Measurements from ENCODE around the gene MOV10L1. TPM values are rescaled to one million over a fixed set of nuclear protein-coding genes. Genes with fewer than 3 reads are reported as not detected.

MOV10L1 gene
- total and polyA plus RNA-seq, 9 of the 15 experiments (the other 6 are each of a cell fraction or from before 2014, with no cell fraction given): 0.06 to 0.43 (median 0.15) TPM

DNA sequence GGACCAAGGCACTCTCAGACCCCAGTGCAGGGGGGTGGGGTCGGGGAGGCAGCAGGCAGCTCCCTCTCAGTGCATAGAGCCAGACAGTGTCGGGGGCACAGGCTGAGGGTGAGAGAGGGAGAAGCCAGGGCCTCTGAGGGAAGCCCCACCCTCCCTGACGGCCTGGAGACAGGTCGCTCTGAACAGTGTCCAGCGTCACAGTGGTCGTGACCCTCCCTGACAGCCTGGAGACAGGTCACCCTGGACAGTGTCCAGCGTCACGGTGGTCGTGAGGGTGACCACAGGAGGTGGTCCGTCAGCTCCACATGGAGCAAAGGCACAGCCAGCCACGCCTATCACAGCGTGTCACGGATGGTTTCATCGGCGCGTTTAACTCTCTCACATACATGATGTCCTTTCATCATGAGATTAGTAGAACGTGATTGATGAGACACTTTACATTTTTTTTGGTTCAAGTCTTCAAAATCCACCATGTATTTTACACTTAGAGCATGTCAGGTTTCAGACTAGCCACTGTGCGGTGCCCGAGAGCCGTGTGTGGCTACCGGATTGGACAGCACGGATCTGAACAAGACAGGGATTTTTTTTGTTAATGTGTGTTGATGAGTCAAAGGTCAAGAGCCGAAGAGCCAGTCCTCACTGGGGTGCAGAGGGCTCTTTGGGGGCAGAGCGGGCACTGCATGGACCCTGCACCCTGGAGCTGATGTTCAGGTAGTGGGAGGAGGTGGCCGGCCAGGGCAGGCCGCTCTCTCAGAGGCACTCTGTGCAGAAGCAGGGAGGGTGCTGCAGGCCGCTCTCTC is 56.8 kb downstream of the MOV10L1 start:
- ATAC-seq (peak; percentile 80), DNase-seq (ENCODE audit: extremely low read depth in 1 of 4, low spot score in 3 of 4) (peak; percentile 58 to 72 (median 63)), FAIRE-seq (peak; percentile 85)
- POLR2A ChIA-PET: no interaction called here
- Histone ChIP-seq H3K9me1 (ENCODE audit: control insufficient read depth, insufficient read depth, low read length) (no peaks in the 10 kb centered on the region), H3K4me1 (replicated peaks in 1 of 2; ENCODE audit: control insufficient read depth in 2 of 2, insufficient read depth in 2 of 2, low read length in 2 of 2) (peaks cover 5 to 51% of the 10 kb centered on the region in 2 experiments; a peak in 4 of 5 replicates), H3K27me3 (ENCODE audit: control insufficient read depth in 2 of 2, insufficient read depth in 2 of 2, low read length in 2 of 2) (peaks cover 0 to 14% of the 10 kb centered on the region in 2 experiments; a peak in 3 of 5 replicates), H2AFZ (ENCODE audit: low read depth, low read length) (0 out of 2 replicates have a peak overlapping the region, but pooled peaks have one; percentile 22), H3K36me3 (ENCODE audit: control insufficient read depth, insufficient read depth, low read length) (no peaks in the 10 kb centered on the region), H3K4me2 (ENCODE audit: insufficient read depth, low read length) (no peak overlapping the region; the same call in 1 of the 2 replicates), H4K20me1 (replicated peaks; ENCODE audit: control insufficient read depth, insufficient read depth, low read length) (peaks cover 5% of the 10 kb centered on the region; the same call in 1 of the 2 replicates), H3K4me3 (no peak overlapping the region), H3K9ac (ENCODE audit: insufficient read depth in 1 of 2, low read depth in 2 of 2, low read length in 2 of 2) (peak overlapping the region in 1 of 2 experiments; percentile 52; a peak in 2 of 4 replicates), H3K27ac (ENCODE audit: extremely low read depth, low read depth, low read length) (no peak overlapping the region), H3K79me2 (ENCODE audit: control insufficient read depth, insufficient read depth, low read length) (no peaks in the 10 kb centered on the region), H3K9me3 (replicated peaks; ENCODE audit: control insufficient read depth, insufficient read depth, low read depth, low read length) (no peaks in the 10 kb centered on the region)
- intact Hi-C loops (cut with micrococcal nuclease): loop anchor here (5.0 to 10.0 kb wide), 2 partner anchors 198 to 546 kb away; partner anchors contain the start of gene PPP6R2
- 16% methylated on average over 19 of the region's 27 CpGs for WGBS (ENCODE audit: insufficient coverage, low coverage, missing lambda C conversion rate)
- no TSS peak for BruUV-seq (replicated peaks)
- CTCF ChIA-PET (ENCODE audit: low intra/inter-chr PET ratio): interaction anchor here (0.5 to 1.7 kb wide), 3 partner anchors 63 to 468 kb away, joined by 3 to 10 read pairs (median 5); no protein-coding TSS in a partner anchor
- in situ Hi-C loops (cut with MboI): no loop called here
- TF ChIP-seq, protein P1, sequence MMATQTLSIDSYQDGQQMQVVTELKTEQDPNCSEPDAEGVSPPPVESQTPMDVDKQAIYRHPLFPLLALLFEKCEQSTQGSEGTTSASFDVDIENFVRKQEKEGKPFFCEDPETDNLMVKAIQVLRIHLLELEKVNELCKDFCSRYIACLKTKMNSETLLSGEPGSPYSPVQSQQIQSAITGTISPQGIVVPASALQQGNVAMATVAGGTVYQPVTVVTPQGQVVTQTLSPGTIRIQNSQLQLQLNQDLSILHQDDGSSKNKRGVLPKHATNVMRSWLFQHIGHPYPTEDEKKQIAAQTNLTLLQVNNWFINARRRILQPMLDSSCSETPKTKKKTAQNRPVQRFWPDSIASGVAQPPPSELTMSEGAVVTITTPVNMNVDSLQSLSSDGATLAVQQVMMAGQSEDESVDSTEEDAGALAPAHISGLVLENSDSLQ (IDR thresholded peaks at IDR 0.05): 0 out of 2 replicates have a peak, but pooled peaks have one; percentile 25
- TF ChIP-seq, protein P2, sequence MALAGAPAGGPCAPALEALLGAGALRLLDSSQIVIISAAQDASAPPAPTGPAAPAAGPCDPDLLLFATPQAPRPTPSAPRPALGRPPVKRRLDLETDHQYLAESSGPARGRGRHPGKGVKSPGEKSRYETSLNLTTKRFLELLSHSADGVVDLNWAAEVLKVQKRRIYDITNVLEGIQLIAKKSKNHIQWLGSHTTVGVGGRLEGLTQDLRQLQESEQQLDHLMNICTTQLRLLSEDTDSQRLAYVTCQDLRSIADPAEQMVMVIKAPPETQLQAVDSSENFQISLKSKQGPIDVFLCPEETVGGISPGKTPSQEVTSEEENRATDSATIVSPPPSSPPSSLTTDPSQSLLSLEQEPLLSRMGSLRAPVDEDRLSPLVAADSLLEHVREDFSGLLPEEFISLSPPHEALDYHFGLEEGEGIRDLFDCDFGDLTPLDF (CRISPR knock-in tag; IDR thresholded peaks at IDR 0.05): no peak
- TF ChIP-seq OTX1 (CRISPR knock-in tag; IDR thresholded peaks at IDR 0.05) (no peak), SMARCE1 (IDR thresholded peaks at IDR 0.05) (no peak), PURB (CRISPR knock-in tag; IDR thresholded peaks at IDR 0.05; ENCODE audit: low read depth) (no peak), TCFL5 (CRISPR knock-in tag; conservative IDR thresholded peaks at IDR 0.05) (no peak), ELK3 (CRISPR knock-in tag; IDR thresholded peaks at IDR 0.05) (no peak), FOS (IDR thresholded peaks at IDR 0.05; ENCODE audit: extremely low read depth, insufficient read length) (no peak), SOX6 (IDR thresholded peaks at IDR 0.05) (no peak), FOSL1 (tag; conservative IDR thresholded peaks at IDR 0.05) (no peak)
- TF ChIP-seq, protein P3, sequence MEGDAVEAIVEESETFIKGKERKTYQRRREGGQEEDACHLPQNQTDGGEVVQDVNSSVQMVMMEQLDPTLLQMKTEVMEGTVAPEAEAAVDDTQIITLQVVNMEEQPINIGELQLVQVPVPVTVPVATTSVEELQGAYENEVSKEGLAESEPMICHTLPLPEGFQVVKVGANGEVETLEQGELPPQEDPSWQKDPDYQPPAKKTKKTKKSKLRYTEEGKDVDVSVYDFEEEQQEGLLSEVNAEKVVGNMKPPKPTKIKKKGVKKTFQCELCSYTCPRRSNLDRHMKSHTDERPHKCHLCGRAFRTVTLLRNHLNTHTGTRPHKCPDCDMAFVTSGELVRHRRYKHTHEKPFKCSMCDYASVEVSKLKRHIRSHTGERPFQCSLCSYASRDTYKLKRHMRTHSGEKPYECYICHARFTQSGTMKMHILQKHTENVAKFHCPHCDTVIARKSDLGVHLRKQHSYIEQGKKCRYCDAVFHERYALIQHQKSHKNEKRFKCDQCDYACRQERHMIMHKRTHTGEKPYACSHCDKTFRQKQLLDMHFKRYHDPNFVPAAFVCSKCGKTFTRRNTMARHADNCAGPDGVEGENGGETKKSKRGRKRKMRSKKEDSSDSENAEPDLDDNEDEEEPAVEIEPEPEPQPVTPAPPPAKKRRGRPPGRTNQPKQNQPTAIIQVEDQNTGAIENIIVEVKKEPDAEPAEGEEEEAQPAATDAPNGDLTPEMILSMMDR (IDR thresholded peaks at IDR 0.05 in 2 of 3, conservative IDR thresholded peaks at IDR 0.05 in 1 of 3; ENCODE audit: insufficient read depth in 2 of 3, low read depth in 1 of 3, low read length in 3 of 3): peak; percentile 81 to 92 (median 88)
- TF ChIP-seq, protein P4, sequence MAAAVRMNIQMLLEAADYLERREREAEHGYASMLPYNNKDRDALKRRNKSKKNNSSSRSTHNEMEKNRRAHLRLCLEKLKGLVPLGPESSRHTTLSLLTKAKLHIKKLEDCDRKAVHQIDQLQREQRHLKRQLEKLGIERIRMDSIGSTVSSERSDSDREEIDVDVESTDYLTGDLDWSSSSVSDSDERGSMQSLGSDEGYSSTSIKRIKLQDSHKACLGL (CRISPR knock-in tag; IDR thresholded peaks at IDR 0.05; ENCODE audit: borderline replicate concordance, poor library complexity, severe bottlenecking): no peak
- TF ChIP-seq, protein P5, sequence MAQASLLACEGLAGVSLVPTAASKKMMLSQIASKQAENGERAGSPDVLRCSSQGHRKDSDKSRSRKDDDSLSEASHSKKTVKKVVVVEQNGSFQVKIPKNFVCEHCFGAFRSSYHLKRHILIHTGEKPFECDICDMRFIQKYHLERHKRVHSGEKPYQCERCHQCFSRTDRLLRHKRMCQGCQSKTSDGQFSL (CRISPR knock-in tag; IDR thresholded peaks at IDR 0.05): no peak
- TF ChIP-seq, protein P5 (tag; IDR thresholded peaks at IDR 0.05): no peak

All from K562 (cell line).